H9 (cell line): Measurements from ENCODE around the gene SLBP. TPM values are rescaled to one million over a fixed set of nuclear protein-coding genes. Genes with fewer than 3 reads are reported as not detected.

Source experiments
- DNase-seq: peaks from one replicate; pipeline ENCODE4 v3.0.0-alpha.2; 2017
- H2AFZ ChIP-seq: one replicate; pipeline ENCODE4 v1.6.1; 2013; ENCODE audit warnings: mild to moderate bottlenecking, low read length, control low read depth, moderate library complexity
- H2AK5ac ChIP-seq: 2 replicates; pipeline ENCODE4 v1.6.1; 2013; ENCODE audit warnings: low read length, control low read depth, mixed read lengths; ENCODE audit not compliant: insufficient read length
- H2BK120ac ChIP-seq: one replicate; pipeline ENCODE4 v1.6.1; 2013; ENCODE audit warnings: low read depth, mild to moderate bottlenecking, low read length, control low read depth, inconsistent platforms; ENCODE audit not compliant: poor library complexity, severe bottlenecking
- H2BK12ac ChIP-seq: 2 replicates; pipeline ENCODE4 v1.6.1; 2013; ENCODE audit warnings: low read length, control low read depth, mixed read lengths, low read depth; ENCODE audit not compliant: insufficient read length
- H2BK15ac ChIP-seq: 2 replicates; pipeline ENCODE4 v1.6.1; 2013; ENCODE audit warnings: low read depth, low read length, control low read depth
- H2BK20ac ChIP-seq: one replicate; pipeline ENCODE4 v1.6.1; 2013; ENCODE audit warnings: low read depth, mild to moderate bottlenecking, low read length, control low read depth, inconsistent platforms; ENCODE audit not compliant: poor library complexity, severe bottlenecking
- H2BK5ac ChIP-seq: 2 replicates; pipeline ENCODE4 v1.6.1; 2013; ENCODE audit warnings: low read length, control low read depth, mixed read lengths; ENCODE audit not compliant: insufficient read length
- H3K14ac ChIP-seq: 2 replicates; pipeline ENCODE4 v1.6.1; 2013; ENCODE audit warnings: low read length, control low read depth; ENCODE audit not compliant: insufficient read depth
- H3K18ac ChIP-seq: 2 replicates; pipeline ENCODE4 v1.6.1; 2013; ENCODE audit warnings: low read depth, mild to moderate bottlenecking, mixed read lengths, low read length, control low read depth; ENCODE audit not compliant: insufficient read length
- H3K23ac ChIP-seq: 2 replicates; pipeline ENCODE4 v1.6.1; 2013; ENCODE audit warnings: low read length, control low read depth, mixed read lengths, low read depth; ENCODE audit not compliant: insufficient read length
- H3K23me2 ChIP-seq: 2 replicates; pipeline ENCODE4 v1.6.1; 2013; ENCODE audit warnings: low read depth, mild to moderate bottlenecking, mixed read lengths, low read length, control low read depth; ENCODE audit not compliant: insufficient read length, poor library complexity, severe bottlenecking
- H3K27ac ChIP-seq: 2 replicates; pipeline ENCODE4 v1.5.1; 2013; ENCODE audit warnings: low read length, control low read depth, mixed read lengths, low read depth; ENCODE audit not compliant: insufficient read length
- H3K27me3 ChIP-seq: 2 replicates; pipeline ENCODE4 v1.6.1; 2013; ENCODE audit warnings: low read length, control low read depth, inconsistent platforms; ENCODE audit not compliant: insufficient read depth
- H3K4ac ChIP-seq: 2 replicates; pipeline ENCODE4 v1.6.1; 2013; ENCODE audit warnings: low read depth, mild to moderate bottlenecking, control low read depth, inconsistent platforms, low read length, moderate library complexity
- H3K4me1 ChIP-seq: 2 replicates; pipeline ENCODE4 v1.6.1; 2013; ENCODE audit warnings: low read length, control low read depth, inconsistent platforms; ENCODE audit not compliant: insufficient read depth
- H3K4me2 ChIP-seq: 2 replicates; pipeline ENCODE4 v1.6.1; 2013; ENCODE audit warnings: low read length, control low read depth, mixed read lengths; ENCODE audit not compliant: insufficient read length, insufficient read depth
- H3K56ac ChIP-seq: 2 replicates; pipeline ENCODE4 v1.6.1; 2013; ENCODE audit warnings: low read depth, mild to moderate bottlenecking, mixed read lengths, low read length, control low read depth; ENCODE audit not compliant: insufficient read length
- H3K79me1 ChIP-seq: 2 replicates; pipeline ENCODE4 v1.6.1; 2013; ENCODE audit warnings: low read depth, mild to moderate bottlenecking, moderate library complexity, low read length, control low read depth, inconsistent platforms; ENCODE audit not compliant: insufficient read depth, poor library complexity, severe bottlenecking
- H3K79me2 ChIP-seq: 2 replicates; pipeline ENCODE4 v1.6.1; 2013; ENCODE audit warnings: low read length, control low read depth, inconsistent platforms; ENCODE audit not compliant: insufficient read depth
- H3K9ac ChIP-seq: 2 replicates; pipeline ENCODE4 v1.6.1; 2013; ENCODE audit warnings: low read length, control low read depth, mixed read lengths; ENCODE audit not compliant: insufficient read length; ENCODE audit errors: extremely low read depth
- H3K9me3 ChIP-seq: one replicate; pipeline ENCODE4 v1.6.1; 2013; ENCODE audit warnings: low read depth, low read length, inconsistent platforms; ENCODE audit not compliant: control insufficient read depth
- H3T11ph ChIP-seq: one replicate; pipeline ENCODE4 v1.6.1; 2013; ENCODE audit warnings: mild to moderate bottlenecking, low read length, control low read depth, inconsistent platforms
- H4K20me1 ChIP-seq: one replicate; pipeline ENCODE4 v1.6.1; 2013; ENCODE audit not compliant: control insufficient read depth, insufficient read length, insufficient read depth
- H4K5ac ChIP-seq: 2 replicates; pipeline ENCODE4 v1.6.1; 2013; ENCODE audit warnings: low read depth, mild to moderate bottlenecking, mixed read lengths, low read length, control low read depth; ENCODE audit not compliant: insufficient read length
- H4K8ac ChIP-seq: replicated peaks from 2 replicates; pipeline ENCODE4 v1.6.1; 2013; ENCODE audit warnings: low read length, control low read depth, mixed read lengths, low read depth; ENCODE audit not compliant: insufficient read length
- H4K91ac ChIP-seq: 2 replicates; pipeline ENCODE4 v1.6.1; 2013; ENCODE audit warnings: low read depth, mild to moderate bottlenecking, moderate library complexity, mixed read lengths, low read length, control low read depth; ENCODE audit not compliant: insufficient read length
- H3K27ac Mint-ChIP-seq, 3 experiments: 2 replicates in 2 of 3; 3 replicates in 1 of 3; pipeline ENCODE4 v1.8.0; 2020 to 2021; ENCODE audit warnings: mixed read lengths in 3 of 3, mild to moderate bottlenecking in 1 of 3, moderate library complexity in 1 of 3
- H3K27me3 Mint-ChIP-seq: 2 replicates; pipeline ENCODE4 v1.8.0; 2021; ENCODE audit warnings: low read depth, mild to moderate bottlenecking, moderate library complexity, mixed read lengths
- H3K36me3 Mint-ChIP-seq, 3 experiments: 2 replicates in 2 of 3; 3 replicates in 1 of 3; pipeline ENCODE4 v1.8.0; 2020 to 2021; ENCODE audit warnings: low read depth in 3 of 3, mixed read lengths in 3 of 3; ENCODE audit not compliant: insufficient read depth in 1 of 3
- H3K4me1 Mint-ChIP-seq, 2 experiments: 2 replicates each; pipeline ENCODE4 v1.8.0; 2020; ENCODE audit warnings: mixed read lengths in 2 of 2
- H3K4me3 Mint-ChIP-seq, 2 experiments: 2 replicates in 1 of 2; 3 replicates in 1 of 2; pipeline ENCODE4 v1.8.0; 2020 to 2021; ENCODE audit warnings: mild to moderate bottlenecking in 2 of 2, mixed read lengths in 2 of 2, moderate library complexity in 1 of 2
- H3K9me3 Mint-ChIP-seq, 2 experiments: 2 replicates in 1 of 2; 3 replicates in 1 of 2; pipeline ENCODE4 v1.8.0; 2020; ENCODE audit warnings: mild to moderate bottlenecking in 2 of 2, mixed read lengths in 2 of 2, moderate library complexity in 1 of 2
- CTCF ChIP-seq: fragments of 200-600 bp; sonication (generic); conservative IDR thresholded peaks from 3 replicates; pipeline ENCODE4 v1.8.0; 2021; ENCODE audit warnings: antibody characterized with exemption, mild to moderate bottlenecking
- WGBS: extraction: QIAGEN DNeasy Blood & Tissue Kit; methylation state at CpG from one replicate; pipeline ENCODE4 v1.1.7; 2013; ENCODE audit warnings: missing lambda C conversion rate, low lambda C conversion rate, mixed read lengths; ENCODE audit not compliant: insufficient read length; ENCODE audit errors: extremely low coverage; 5-methylcytosine and 5-hydroxymethylcytosine counted together
- total RNA-seq: library from RNA; stranded (reverse); gene quantifications from 2 replicates; pipeline ENCODE4 v1.2.1, GENCODE V29; 2021

The SLBP gene
- total RNA-seq, 1 experiment from 2014 or later, result 62.7 TPM

- no peak overlapping the region for H2BK12ac ChIP-seq
- TF ChIP-seq CTCF, result no peak
- Mint-ChIP-seq H3K27me3 (no peaks in the 10 kb centered on the region), H3K27ac (no peak overlapping the region; a peak in 1 of 7 replicates), H3K4me1 (peaks cover 7 to 11% of the 10 kb centered on the region in 2 experiments; a peak in 3 of 4 replicates), H3K9me3 (no peaks in the 10 kb centered on the region; a peak in 1 of 5 replicates), H3K4me3 (no peak overlapping the region), H3K36me3 (no peaks in the 10 kb centered on the region)
- no peaks in the 10 kb centered on the region for H3K79me1 ChIP-seq
- H3T11ph ChIP-seq, result no peak overlapping the region
- no peaks in the 10 kb centered on the region for H3K9me3 ChIP-seq
- no CpG with 5 or more reads among the region's 12 CpGs for WGBS
- H3K27ac ChIP-seq, result no peak overlapping the region
- no peak overlapping the region for H3K14ac ChIP-seq
- no peak overlapping the region for H2BK5ac ChIP-seq
- no peak overlapping the region for H3K18ac ChIP-seq
- no peak overlapping the region for H3K4ac ChIP-seq
- H3K56ac ChIP-seq, result no peak overlapping the region
- no peak overlapping the region for H2BK120ac ChIP-seq
- H4K91ac ChIP-seq, result no peak overlapping the region
- no peaks in the 10 kb centered on the region for H4K20me1 ChIP-seq
- H3K4me1 ChIP-seq, result no peaks in the 10 kb centered on the region
- H2AK5ac ChIP-seq, result no peak overlapping the region
- H3K23me2 ChIP-seq, result no peaks in the 10 kb centered on the region
- no peak overlapping the region for H3K4me2 ChIP-seq
- no peak overlapping the region for H3K23ac ChIP-seq
- no peak overlapping the region for H4K8ac ChIP-seq
- no peaks in the 10 kb centered on the region for H3K79me2 ChIP-seq
- no peak overlapping the region for H2BK20ac ChIP-seq
- H2AFZ ChIP-seq, result no peak overlapping the region
- DNase-seq, result no peak
- no peak overlapping the region for H4K5ac ChIP-seq
- H3K9ac ChIP-seq, result no peak overlapping the region
- H2BK15ac ChIP-seq, result no peak overlapping the region
- no peaks in the 10 kb centered on the region for H3K27me3 ChIP-seq
Measured at GRCh38 chr4:1658146-1658545, 54.0 kb downstream of the SLBP start.
